Measurements from ENCODE around the gene C2CD3. TPM values are rescaled to one million over a fixed set of nuclear protein-coding genes. Genes with fewer than 3 reads are reported as not detected.

C2CD3 gene
- polyA plus RNA-seq, 3 donors: 0.87 to 12.1 (median 2.9) TPM

GRCh38 chr11:74169738-74170458 lies 904 bp downstream of the C2CD3 start:
- Histone ChIP-seq H3K9me3 (replicated peaks in 1 of 2; ENCODE audit: control insufficient read depth in 1 of 2, insufficient read depth in 1 of 2, low read length in 2 of 2) (no peaks in the 10 kb centered on the region), H3K9ac (ENCODE audit: insufficient read depth, low read length, poor library complexity, severe bottlenecking) (peak overlapping the region; percentile 68), H3K4me3 (replicated peaks in 1 of 3; ENCODE audit: low read depth in 2 of 3, low read length in 3 of 3) (peak overlapping the region; percentile 73 to 96 (median 75)), H3K27ac (ENCODE audit: low read depth in 1 of 2, low read length in 2 of 2) (peak overlapping the region; percentile 73 to 90), H4K20me1 (ENCODE audit: insufficient read depth, low read length) (no peaks in the 10 kb centered on the region), H3K36me3 (replicated peaks in 1 of 2; ENCODE audit: control insufficient read depth in 1 of 2, insufficient read depth in 2 of 2, low read length in 2 of 2) (peaks cover 19 to 31% of the 10 kb centered on the region in 2 donors), H3K27me3 (ENCODE audit: control insufficient read depth in 2 of 2, insufficient read depth in 2 of 2, low read length in 2 of 2) (no peaks in the 10 kb centered on the region), H3K79me2 (ENCODE audit: insufficient read depth, low read length) (peaks cover 29% of the 10 kb centered on the region), H3K4me2 (replicated peaks; ENCODE audit: extremely low read depth, low read length, poor library complexity, severe bottlenecking) (peak overlapping the region; percentile 96), H2AFZ (ENCODE audit: insufficient read depth, low read depth, low read length, poor library complexity, severe bottlenecking) (peak overlapping the region; percentile 88), H3K4me1 (ENCODE audit: control insufficient read depth in 1 of 2, insufficient read depth in 2 of 2, low read length in 2 of 2) (peaks cover 20 to 24% of the 10 kb centered on the region in 2 donors)
- intact Hi-C loops (cut with micrococcal nuclease): loop anchor here (5.0 to 10.0 kb wide), 2 partner anchors 188 to 205 kb away; partner anchors contain the start of gene UCP2 (in 1 of the 2)
- WGBS (ENCODE audit: insufficient coverage): 11% methylated on average over 9 of the region's 9 CpGs
- Mint-ChIP-seq H3K36me3 (peaks cover 22 to 24% of the 10 kb centered on the region in 2 donors), H3K27ac (no peak overlapping the region), H3K9me3 (no peaks in the 10 kb centered on the region), H3K27me3 (ENCODE audit: low read depth in 3 of 3) (no peaks in the 10 kb centered on the region), H3K4me1 (peaks cover 5% of the 10 kb centered on the region), H3K4me3 (no peak overlapping the region)
- no peak for TF ChIP-seq CTCF (IDR thresholded peaks at IDR 0.05)
- DNase-seq: peak in 1 of 3 donors; percentile 2

- no peak overlapping the region for H2AFZ ChIP-seq (ENCODE audit: insufficient read depth, low read depth, low read length, poor library complexity, severe bottlenecking)
- DNase-seq: no peak
- no peak for TF ChIP-seq CTCF (IDR thresholded peaks at IDR 0.05)
- H3K9ac ChIP-seq (ENCODE audit: insufficient read depth, low read length, poor library complexity, severe bottlenecking): no peak overlapping the region
- no peak overlapping the region for H3K27ac ChIP-seq (ENCODE audit: low read depth in 1 of 2, low read length in 2 of 2)
- Mint-ChIP-seq H3K27ac (no peak overlapping the region), H3K9me3 (no peaks in the 10 kb centered on the region), H3K4me3 (no peak overlapping the region), H3K27me3 (ENCODE audit: low read depth in 3 of 3) (no peaks in the 10 kb centered on the region), H3K36me3 (peaks cover 28 to 31% of the 10 kb centered on the region in 2 donors), H3K4me1 (peaks cover 5% of the 10 kb centered on the region)
- H4K20me1 ChIP-seq (ENCODE audit: insufficient read depth, low read length): no peaks in the 10 kb centered on the region
- H3K4me3 ChIP-seq (replicated peaks in 1 of 3; ENCODE audit: low read depth in 2 of 3, low read length in 3 of 3): no peak overlapping the region
- intact Hi-C loops (cut with micrococcal nuclease): no loop called here
- peaks cover 20 to 24% of the 10 kb centered on the region in 2 donors for H3K4me1 ChIP-seq (ENCODE audit: control insufficient read depth in 1 of 2, insufficient read depth in 2 of 2, low read length in 2 of 2)
- H3K4me2 ChIP-seq (replicated peaks; ENCODE audit: extremely low read depth, low read length, poor library complexity, severe bottlenecking): no peak overlapping the region
- no peaks in the 10 kb centered on the region for H3K27me3 ChIP-seq (ENCODE audit: control insufficient read depth in 2 of 2, insufficient read depth in 2 of 2, low read length in 2 of 2)
- WGBS (ENCODE audit: insufficient coverage): no CpG with 5 or more reads among the region's 3 CpGs
- no peaks in the 10 kb centered on the region for H3K9me3 ChIP-seq (replicated peaks in 1 of 2; ENCODE audit: control insufficient read depth in 1 of 2, insufficient read depth in 1 of 2, low read length in 2 of 2)
- peaks cover 29% of the 10 kb centered on the region for H3K79me2 ChIP-seq (ENCODE audit: insufficient read depth, low read length)
- H3K36me3 ChIP-seq (replicated peaks in 1 of 2; ENCODE audit: control insufficient read depth in 1 of 2, insufficient read depth in 2 of 2, low read length in 2 of 2): peaks cover 25 to 41% of the 10 kb centered on the region in 2 donors
Observed at GRCh38 chr11:74168838-74169237, 2.0 kb downstream of the C2CD3 start.

Data from CD14-positive monocyte (primary cell).